ENCODE measurements around the gene CRIP2.

CRIP2 gene

DNA sequence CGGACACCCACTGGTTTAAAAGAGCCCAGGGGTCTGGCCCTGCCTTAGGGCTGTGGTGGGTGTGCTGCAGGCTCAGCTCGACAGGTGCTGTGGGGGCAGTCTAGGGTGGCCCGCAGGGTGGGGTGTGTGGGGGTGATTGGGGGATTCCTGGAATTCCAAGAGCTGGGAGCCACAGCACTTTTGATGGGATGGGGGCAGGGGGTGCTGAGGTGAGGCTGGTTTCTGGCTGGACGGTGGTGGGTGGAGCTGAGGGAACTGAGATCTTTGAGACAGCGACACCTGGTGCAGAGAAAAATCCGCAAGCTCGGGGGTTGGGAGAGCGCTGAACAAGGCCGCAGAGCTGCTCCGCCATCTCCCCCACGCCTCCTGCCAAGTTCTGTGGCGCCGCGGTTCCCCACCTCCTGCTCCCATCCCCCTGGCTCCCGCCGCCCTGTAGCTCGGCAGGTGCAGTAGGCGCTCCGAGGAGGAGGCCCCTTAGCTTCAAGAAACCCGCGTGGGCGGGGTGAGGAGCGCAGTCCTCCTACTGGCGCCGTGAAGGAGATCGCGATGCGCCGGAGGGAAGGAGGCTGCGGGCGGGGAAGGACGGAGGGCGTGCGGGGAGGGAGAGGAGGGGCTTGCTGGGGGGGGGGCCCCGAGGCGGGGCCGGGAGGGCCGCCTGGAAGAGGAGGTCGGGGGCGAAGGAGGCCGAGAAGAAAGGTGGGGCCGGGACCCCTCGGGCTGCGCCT lies 15.1 kb downstream of the CRIP2 start:
- DNase-seq, result peak; percentile 91

DNA sequence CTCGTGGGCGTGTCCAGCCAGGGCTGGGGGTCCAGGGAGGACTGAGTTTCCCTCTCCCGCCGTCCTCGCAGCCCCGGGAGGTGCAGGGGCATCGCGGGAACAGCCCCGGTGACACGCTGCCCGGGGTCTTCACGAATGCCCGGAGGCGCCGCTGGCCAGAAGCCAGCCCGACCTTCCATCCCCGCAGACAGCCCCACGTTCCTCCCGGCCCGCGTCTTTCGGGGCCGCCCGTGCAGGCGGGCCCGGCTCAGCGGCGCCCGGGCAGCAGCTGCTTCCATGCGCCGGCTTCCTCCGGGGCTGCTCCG lies 15.6 kb downstream of the CRIP2 start:
- no peak for DNase-seq

- peak; percentile 100 for DNase-seq
Observed at GRCh38 chr14:105490572-105491365, 16.1 kb downstream of the CRIP2 start, which contains the start of gene TEDC1. TEDC1 (plus strand) TSS chr14:105491246; CDS start chr14:105491376, 130 bp downstream.

DNA sequence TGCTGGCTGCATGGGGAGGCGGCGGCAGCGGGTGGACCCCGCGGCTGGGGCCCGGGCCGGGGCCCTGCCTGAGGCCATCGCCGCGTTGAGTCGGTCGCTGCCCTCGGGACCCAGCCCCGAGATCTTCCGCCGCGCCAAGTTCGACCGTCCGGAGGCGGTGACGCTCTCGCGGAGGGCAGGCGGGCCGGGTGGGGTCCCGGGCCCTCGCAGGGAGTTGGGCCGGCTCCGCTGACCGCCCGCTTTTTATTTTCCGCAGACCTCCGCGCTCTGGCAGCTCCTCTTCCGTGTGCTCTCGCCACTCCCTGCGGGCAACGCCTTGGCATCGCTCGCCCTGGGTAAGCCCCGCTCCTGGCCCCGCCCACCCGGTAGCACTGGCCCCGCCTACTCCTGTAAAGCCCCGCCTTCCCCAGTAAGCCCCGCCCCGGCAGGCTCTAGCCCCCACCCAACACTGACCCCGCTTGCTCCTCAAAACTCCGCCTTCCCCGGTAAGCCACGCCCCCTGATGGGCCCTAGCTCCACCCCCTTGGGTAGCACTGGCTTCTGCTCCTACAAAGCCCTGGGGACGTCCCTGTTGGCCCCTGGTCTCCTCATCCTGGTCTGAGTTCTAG lies 16.8 kb downstream of the CRIP2 start:
- DNase-seq, result peak; percentile 79

- DNase-seq, result peak; percentile 52
Observed at GRCh38 chr14:105492031-105492970, 17.7 kb downstream of the CRIP2 start.

GRCh38 chr14:105492971-105493871 lies 18.6 kb downstream of the CRIP2 start:
- peak; percentile 46 for DNase-seq

DNA sequence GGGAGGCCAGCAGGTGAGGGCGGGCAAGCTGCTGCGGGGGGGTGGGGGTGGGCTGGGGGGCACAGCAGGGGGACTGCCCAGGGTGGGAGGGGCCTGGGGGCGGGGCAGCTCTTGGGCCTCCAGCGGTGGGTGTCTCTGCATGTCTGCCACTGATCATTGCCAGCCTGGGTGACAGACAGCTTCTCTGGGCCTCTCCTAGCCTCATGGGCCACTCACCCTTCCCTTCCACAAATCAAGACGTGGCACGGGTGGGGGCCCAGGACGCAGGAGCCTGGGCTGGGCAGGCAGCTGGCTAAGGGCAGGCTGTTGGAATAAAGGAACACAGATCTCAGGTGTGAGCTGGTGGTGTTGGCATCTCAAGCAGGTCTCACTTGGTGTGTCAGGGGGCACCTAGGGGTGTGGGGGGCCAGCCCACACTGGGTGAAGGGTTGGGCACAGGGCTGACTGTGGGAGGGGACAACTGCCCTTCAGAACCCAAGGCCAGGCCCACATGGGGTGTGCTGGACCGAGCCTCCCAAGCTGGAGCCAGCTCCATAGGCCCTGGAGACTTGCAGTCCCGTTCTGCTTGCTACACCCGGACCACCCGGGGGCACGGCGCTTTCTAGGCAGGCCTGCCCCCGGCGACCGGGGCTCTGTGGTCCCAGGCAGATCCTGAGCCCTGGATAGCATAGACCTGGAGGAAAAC lies 19.4 kb downstream of the CRIP2 start:
- DNase-seq, result peak; percentile 42

- no peak for DNase-seq
Observed at GRCh38 chr14:105494606-105494929, 19.9 kb downstream of the CRIP2 start.

- DNase-seq, result peak; percentile 61
Observed at GRCh38 chr14:105495101-105495989, 20.7 kb downstream of the CRIP2 start.

- DNase-seq, result no peak
Observed at GRCh38 chr14:105495990-105496830, 21.6 kb downstream of the CRIP2 start.

DNA sequence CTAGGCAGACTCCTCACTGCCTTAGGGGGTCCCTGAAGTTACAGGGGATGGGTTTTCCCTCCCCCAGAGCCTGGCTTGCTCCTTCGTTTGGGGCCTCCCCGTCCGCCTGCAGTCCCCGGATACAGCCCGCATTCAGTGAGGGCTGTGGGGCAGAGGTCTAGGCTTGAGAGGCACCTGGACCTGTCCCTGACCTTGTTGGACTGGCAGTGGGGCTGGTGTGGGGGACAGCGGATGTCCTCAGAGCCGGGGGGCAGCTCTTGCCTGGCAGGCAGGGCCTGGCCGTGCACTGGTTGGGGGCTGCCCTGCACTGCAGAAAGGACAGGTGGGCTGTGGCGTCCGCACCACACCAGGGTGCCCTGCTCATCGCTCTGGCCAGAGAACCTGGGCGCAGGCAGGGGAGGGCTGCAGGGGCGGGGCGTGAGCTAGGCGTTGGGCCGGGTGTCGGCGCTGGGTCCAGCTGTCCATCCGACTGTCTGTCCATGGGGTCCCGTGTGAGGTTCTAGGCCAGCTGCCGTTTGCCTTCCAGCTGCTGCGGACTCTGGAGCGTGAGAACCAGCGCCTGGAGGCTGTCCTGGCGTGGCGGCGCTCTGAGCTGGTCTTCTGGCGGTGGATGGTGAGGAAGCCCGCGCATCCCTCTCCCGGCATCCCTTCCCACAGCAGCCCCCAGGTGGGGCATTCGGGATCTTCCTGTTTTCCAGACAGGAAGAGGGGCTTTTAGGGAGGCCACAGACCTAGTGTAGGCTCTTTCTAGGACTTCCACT lies 22.4 kb downstream of the CRIP2 start:
- DNase-seq, result no peak

GRCh38 chr14:105497671-105498429 lies 23.2 kb downstream of the CRIP2 start:
- no peak for DNase-seq

GRCh38 chr14:105498430-105499255 lies 24.0 kb downstream of the CRIP2 start:
- no peak for DNase-seq

GRCh38 chr14:105499256-105500035 lies 24.8 kb downstream of the CRIP2 start:
- DNase-seq, result no peak

DNA sequence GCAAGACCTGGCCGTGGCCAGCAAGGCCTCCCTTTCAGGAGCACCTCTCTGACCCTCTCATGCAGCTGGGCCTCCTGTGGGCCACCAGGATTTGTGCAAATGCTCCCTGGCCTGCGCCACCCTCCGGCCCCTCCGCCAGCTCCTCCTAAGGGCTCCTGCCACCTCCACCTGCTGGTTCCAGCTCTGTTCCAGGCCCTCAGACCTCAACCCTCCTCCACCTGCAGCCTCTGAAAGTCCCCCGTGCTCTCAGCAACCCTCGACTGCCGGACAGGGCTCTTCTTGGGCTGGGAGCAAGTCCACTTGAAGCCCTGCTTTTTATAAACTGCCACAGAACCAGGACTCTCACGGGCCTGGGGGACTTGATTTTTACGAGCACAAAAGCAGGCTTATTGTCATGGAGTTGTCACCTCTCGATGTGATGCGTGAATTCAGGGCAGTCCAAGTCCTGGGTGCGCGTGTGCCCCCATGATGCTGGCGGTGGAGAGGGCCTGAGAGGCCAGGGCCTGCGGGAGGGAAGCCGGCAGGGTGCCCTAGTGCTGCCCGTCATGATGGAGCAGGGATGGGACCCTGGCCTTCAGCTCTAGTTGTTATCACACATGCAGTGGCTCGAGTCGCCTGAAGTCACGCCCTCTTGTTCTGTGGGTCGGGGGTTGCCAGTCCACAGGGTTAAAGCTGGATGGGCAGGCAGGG lies 25.6 kb downstream of the CRIP2 start:
- DNase-seq, result no peak
